Mesendoderm (in vitro differentiated cells): ENCODE data around the gene KCNN2. TPM values are rescaled to one million over a fixed set of nuclear protein-coding genes. Genes with fewer than 3 reads are reported as not detected.

Experiments used
- DNase-seq: peaks from one replicate; pipeline ENCODE4 v3.0.0; 2013
- H2AK5ac ChIP-seq: 2 replicates; pipeline ENCODE4 v1.6.1; 2013; ENCODE audit warnings: low read length, inconsistent platforms
- H2BK120ac ChIP-seq: 2 replicates; pipeline ENCODE4 v1.6.1; 2013; ENCODE audit warnings: low read depth, mild to moderate bottlenecking, low read length, moderate library complexity, mixed read lengths
- H2BK15ac ChIP-seq: replicated peaks from 2 replicates; pipeline ENCODE4 v1.6.1; 2013; ENCODE audit warnings: low read depth, mild to moderate bottlenecking, moderate library complexity
- H2BK5ac ChIP-seq: 2 replicates; pipeline ENCODE4 v1.6.1; 2013; ENCODE audit warnings: low read length, inconsistent platforms
- H3K18ac ChIP-seq: 2 replicates; pipeline ENCODE4 v1.6.1; 2013; ENCODE audit warnings: mild to moderate bottlenecking, low read length, mixed read lengths
- H3K23ac ChIP-seq: one replicate; pipeline ENCODE4 v1.6.1; 2013; ENCODE audit warnings: low read length
- H3K27ac ChIP-seq: 2 replicates; pipeline ENCODE4 v1.5.1; 2013; ENCODE audit warnings: low read depth, mild to moderate bottlenecking, inconsistent platforms, low read length, moderate library complexity
- H3K27me3 ChIP-seq: 2 replicates; pipeline ENCODE4 v1.6.1; 2013; ENCODE audit warnings: low read length, control low read depth, mild to moderate bottlenecking, inconsistent platforms; ENCODE audit not compliant: insufficient read depth, poor library complexity
- H3K36me3 ChIP-seq: 2 replicates; pipeline ENCODE4 v1.6.1; 2013; ENCODE audit warnings: low read length, inconsistent platforms; ENCODE audit not compliant: control insufficient read depth, insufficient read depth
- H3K4ac ChIP-seq: one replicate; pipeline ENCODE4 v1.6.1; 2013; ENCODE audit warnings: low read depth, mild to moderate bottlenecking, low read length, moderate library complexity
- H3K4me1 ChIP-seq: 2 replicates; pipeline ENCODE4 v1.6.1; 2013; ENCODE audit warnings: low read depth, low read length, inconsistent platforms; ENCODE audit not compliant: control insufficient read depth
- H3K4me2 ChIP-seq: 2 replicates; pipeline ENCODE4 v1.6.1; 2013; ENCODE audit warnings: low read length
- H3K4me3 ChIP-seq: 2 replicates; pipeline ENCODE4 v1.5.1; 2013; ENCODE audit warnings: mild to moderate bottlenecking, low read length
- H3K56ac ChIP-seq: one replicate; pipeline ENCODE4 v1.6.1; 2013; ENCODE audit warnings: low read length
- H3K79me1 ChIP-seq: 2 replicates; pipeline ENCODE4 v1.6.1; 2013; ENCODE audit warnings: low read length, inconsistent platforms
- H3K79me2 ChIP-seq: 2 replicates; pipeline ENCODE4 v1.6.1; 2013; ENCODE audit warnings: mild to moderate bottlenecking, low read length; ENCODE audit not compliant: control insufficient read depth, insufficient read depth
- H3K9ac ChIP-seq: 2 replicates; pipeline ENCODE4 v1.6.1; 2013; ENCODE audit warnings: low read length, inconsistent platforms
- H4K5ac ChIP-seq: one replicate; pipeline ENCODE4 v1.6.1; 2013; ENCODE audit warnings: low read length
- H4K8ac ChIP-seq: one replicate; pipeline ENCODE4 v1.6.1; 2013; ENCODE audit warnings: low read depth, mild to moderate bottlenecking, control low read depth, low read length, moderate library complexity
- WGBS: extraction: QIAGEN DNeasy Blood & Tissue Kit; methylation state at CpG from one replicate; pipeline ENCODE4 v1.1.7; 2013; ENCODE audit warnings: low lambda C conversion rate, missing lambda C conversion rate; ENCODE audit not compliant: insufficient coverage; ENCODE audit errors: extremely low coverage; 5-methylcytosine and 5-hydroxymethylcytosine counted together
- polyA plus RNA-seq, 2 experiments: library from polyadenylated mRNA; stranded (reverse); fragments of 200-250 nt; gene quantifications; one replicate each; pipeline ENCODE4 v1.2.3, GENCODE V29; 2013

KCNN2 gene
- 3.8 TPM for polyA plus RNA-seq (2013, experiment 1 of 2)
- 4.0 TPM for polyA plus RNA-seq (2013, experiment 2 of 2)

GRCh38 chr5:114361724-114362196, at the start of gene KCNN2:
KCNN2 (plus strand) TSS chr5:114362070; CDS start chr5:114362140, 70 bp downstream.
- H3K18ac ChIP-seq = no peak within 1 kb of the TSS
- peaks cover 3% of the 10 kb centered on the region for H3K27me3 ChIP-seq
- H2AK5ac ChIP-seq = no peak within 1 kb of the TSS
- H3K56ac ChIP-seq = peak within 1 kb of the TSS; percentile 86
- peak within 1 kb of the TSS; percentile 66 for H3K9ac ChIP-seq
- no peaks in the 10 kb centered on the region for H3K4me1 ChIP-seq
- peak; percentile 93 for DNase-seq
- H4K5ac ChIP-seq = no peak within 1 kb of the TSS
- peak within 1 kb of the TSS; percentile 44 for H3K4me3 ChIP-seq
- H3K23ac ChIP-seq = peak within 1 kb of the TSS; percentile 15
- peak within 1 kb of the TSS; percentile 53 for H3K27ac ChIP-seq
- H4K8ac ChIP-seq = no peak within 1 kb of the TSS
- H2BK5ac ChIP-seq = no peak within 1 kb of the TSS
- H3K79me1 ChIP-seq = no peaks in the 10 kb centered on the region
- H2BK120ac ChIP-seq = no peak within 1 kb of the TSS
- no peak within 1 kb of the TSS for H2BK15ac ChIP-seq
- H3K79me2 ChIP-seq = no peaks in the 10 kb centered on the region
- H3K36me3 ChIP-seq = no peaks in the 10 kb centered on the region
- peak within 1 kb of the TSS; percentile 56 for H3K4ac ChIP-seq
- no CpG with 5 or more reads among the region's 33 CpGs for WGBS
- peak within 1 kb of the TSS; percentile 94 for H3K4me2 ChIP-seq

GRCh38 chr5:114312658-114313057, 49.2 kb upstream of the KCNN2 start:
- H2BK15ac ChIP-seq = no peak overlapping the region
- no peak overlapping the region for H2BK120ac ChIP-seq
- peaks cover 3% of the 10 kb centered on the region for H3K4me1 ChIP-seq
- no peak overlapping the region for H3K4me3 ChIP-seq
- no peak overlapping the region for H3K4ac ChIP-seq
- no peak overlapping the region for H4K5ac ChIP-seq
- no peak overlapping the region for H3K9ac ChIP-seq
- no peak overlapping the region for H3K4me2 ChIP-seq
- no peak overlapping the region for H3K18ac ChIP-seq
- no peaks in the 10 kb centered on the region for H3K79me2 ChIP-seq
- H3K56ac ChIP-seq = no peak overlapping the region
- no CpG with 5 or more reads among the region's 1 CpG for WGBS
- no peak overlapping the region for H2AK5ac ChIP-seq
- no peak for DNase-seq
- H3K79me1 ChIP-seq = no peaks in the 10 kb centered on the region
- no peak overlapping the region for H3K27ac ChIP-seq
- no peak overlapping the region for H4K8ac ChIP-seq
- no peaks in the 10 kb centered on the region for H3K36me3 ChIP-seq
- no peaks in the 10 kb centered on the region for H3K27me3 ChIP-seq
- no peak overlapping the region for H2BK5ac ChIP-seq
- no peak overlapping the region for H3K23ac ChIP-seq

GRCh38 chr5:114314061-114314460, 47.8 kb upstream of the KCNN2 start:
- Histone ChIP-seq H3K79me1 (no peaks in the 10 kb centered on the region), H2BK15ac (no peak overlapping the region), H3K79me2 (no peaks in the 10 kb centered on the region), H3K4me3 (no peak overlapping the region), H4K5ac (no peak overlapping the region), H4K8ac (no peak overlapping the region), H3K18ac (no peak overlapping the region), H3K27me3 (no peaks in the 10 kb centered on the region), H3K56ac (no peak overlapping the region), H3K36me3 (no peaks in the 10 kb centered on the region), H3K27ac (no peak overlapping the region), H3K9ac (no peak overlapping the region), H2BK120ac (no peak overlapping the region), H3K4ac (no peak overlapping the region), H3K4me2 (no peak overlapping the region), H3K4me1 (no peaks in the 10 kb centered on the region), H2BK5ac (no peak overlapping the region), H2AK5ac (no peak overlapping the region), H3K23ac (no peak overlapping the region)
- WGBS = no CpG with 5 or more reads among the region's 2 CpGs
- DNase-seq = no peak

- H3K4me3 ChIP-seq = no peak overlapping the region
- no peak overlapping the region for H2AK5ac ChIP-seq
- H4K8ac ChIP-seq = no peak overlapping the region
- DNase-seq = peak; percentile 33
- H3K27me3 ChIP-seq = no peaks in the 10 kb centered on the region
- H2BK120ac ChIP-seq = no peak overlapping the region
- no peak overlapping the region for H3K23ac ChIP-seq
- no peaks in the 10 kb centered on the region for H3K4me1 ChIP-seq
- H3K18ac ChIP-seq = no peak overlapping the region
- no peaks in the 10 kb centered on the region for H3K79me2 ChIP-seq
- no peak overlapping the region for H3K56ac ChIP-seq
- no peak overlapping the region for H3K27ac ChIP-seq
- no peak overlapping the region for H3K4me2 ChIP-seq
- H3K36me3 ChIP-seq = no peaks in the 10 kb centered on the region
- no peak overlapping the region for H2BK5ac ChIP-seq
- no peak overlapping the region for H2BK15ac ChIP-seq
- no peak overlapping the region for H3K4ac ChIP-seq
- H3K9ac ChIP-seq = no peak overlapping the region
- no peaks in the 10 kb centered on the region for H3K79me1 ChIP-seq
- H4K5ac ChIP-seq = no peak overlapping the region
- WGBS = no CpG with 5 or more reads among the region's 4 CpGs
Measured at GRCh38 chr5:114316167-114316566, 45.7 kb upstream of the KCNN2 start.

GRCh38 chr5:114317751-114318150, 44.1 kb upstream of the KCNN2 start:
- H2BK5ac ChIP-seq = no peak overlapping the region
- no peak overlapping the region for H2AK5ac ChIP-seq
- no peak overlapping the region for H2BK15ac ChIP-seq
- H2BK120ac ChIP-seq = no peak overlapping the region
- H3K27ac ChIP-seq = no peak overlapping the region
- H3K79me1 ChIP-seq = no peaks in the 10 kb centered on the region
- H3K27me3 ChIP-seq = no peaks in the 10 kb centered on the region
- no peak overlapping the region for H4K5ac ChIP-seq
- H3K4me2 ChIP-seq = no peak overlapping the region
- DNase-seq = peak; percentile 14
- no peaks in the 10 kb centered on the region for H3K36me3 ChIP-seq
- H3K18ac ChIP-seq = no peak overlapping the region
- no peak overlapping the region for H3K56ac ChIP-seq
- H3K79me2 ChIP-seq = no peaks in the 10 kb centered on the region
- H3K23ac ChIP-seq = no peak overlapping the region
- no CpG with 5 or more reads among the region's 6 CpGs for WGBS
- no peak overlapping the region for H4K8ac ChIP-seq
- no peak overlapping the region for H3K9ac ChIP-seq
- no peak overlapping the region for H3K4ac ChIP-seq
- H3K4me3 ChIP-seq = no peak overlapping the region
- H3K4me1 ChIP-seq = no peaks in the 10 kb centered on the region

- H3K79me2 ChIP-seq = no peaks in the 10 kb centered on the region
- H3K23ac ChIP-seq = no peak overlapping the region
- H3K4me1 ChIP-seq = no peaks in the 10 kb centered on the region
- no peak overlapping the region for H4K5ac ChIP-seq
- no peaks in the 10 kb centered on the region for H3K36me3 ChIP-seq
- H2BK5ac ChIP-seq = no peak overlapping the region
- no peak overlapping the region for H4K8ac ChIP-seq
- no CpG with 5 or more reads among the region's 1 CpG for WGBS
- H3K18ac ChIP-seq = no peak overlapping the region
- no peak overlapping the region for H3K4me3 ChIP-seq
- H2BK15ac ChIP-seq = no peak overlapping the region
- no peaks in the 10 kb centered on the region for H3K79me1 ChIP-seq
- no peaks in the 10 kb centered on the region for H3K27me3 ChIP-seq
- no peak overlapping the region for H3K4ac ChIP-seq
- no peak overlapping the region for H3K56ac ChIP-seq
- H3K4me2 ChIP-seq = no peak overlapping the region
- no peak overlapping the region for H2AK5ac ChIP-seq
- no peak for DNase-seq
- H2BK120ac ChIP-seq = no peak overlapping the region
- no peak overlapping the region for H3K27ac ChIP-seq
- no peak overlapping the region for H3K9ac ChIP-seq
Measured at GRCh38 chr5:114319236-114319635, 42.6 kb upstream of the KCNN2 start.
